Limb (tissue), 2 donors: ENCODE results near the gene ZNF799.
"Not testable (repeated sequence)": the region's sequence is repeated elsewhere in the genome, so short reads cannot be mapped to it uniquely, and the experiment has no call there.

Source experiments
- DNase-seq, 2 donors: peaks; one replicate each; pipeline ENCODE4 v3.0.0-alpha.2; 2016; ENCODE audit errors: extremely low spot score in 2 of 2

The ZNF799 gene

GRCh38 chr19:12400633-12401502, at the start of gene ZNF799:
TSS of gene ZNF799 (minus strand) at chr19:12401271. CDS start at chr19:12401070, 201 bp downstream.
- DNase-seq: peak; percentile 94 to 96

GRCh38 chr19:12450844-12451243, 49.8 kb upstream of the ZNF799 start:
- DNase-seq: no peak

- DNase-seq: no peak
These were observed 47.7 kb upstream of the ZNF799 start for GRCh38 chr19:12448808-12449207.

GRCh38 chr19:12440541-12441316, 39.7 kb upstream of the ZNF799 start, which contains the start of gene ZNF443:
TSS of gene ZNF443 (minus strand) at chr19:12441021. CDS start at chr19:12440914, 107 bp downstream.
- DNase-seq: peak; percentile 95 to 100

- DNase-seq: peak in 1 of 2 donors; percentile 29
These were observed 38.8 kb upstream of the ZNF799 start for GRCh38 chr19:12439686-12440540.

GRCh38 chr19:12430726-12431299, 29.7 kb upstream of the ZNF799 start:
- DNase-seq: not testable (repeated sequence)

- no peak for DNase-seq
These were observed 24.8 kb upstream of the ZNF799 start for GRCh38 chr19:12425888-12426274.

GRCh38 chr19:12425236-12425887, 24.3 kb upstream of the ZNF799 start:
- DNase-seq: no peak

- DNase-seq: not testable (repeated sequence)
These were observed 16.2 kb upstream of the ZNF799 start for GRCh38 chr19:12417273-12417672.

GRCh38 chr19:12411893-12412292, 10.8 kb upstream of the ZNF799 start:
- no peak for DNase-seq

- peak in 1 of 2 donors; percentile 19 for DNase-seq
These were observed 1.0 kb downstream of the ZNF799 start for GRCh38 chr19:12399901-12400632.

- DNase-seq: not testable (repeated sequence)
These were observed 9.9 kb downstream of the ZNF799 start for GRCh38 chr19:12391148-12391547.

- not testable (repeated sequence) for DNase-seq
These were observed 14.7 kb downstream of the ZNF799 start for GRCh38 chr19:12386365-12386764.

GRCh38 chr19:12380444-12380737, 20.7 kb downstream of the ZNF799 start:
- no peak for DNase-seq

GRCh38 chr19:12379732-12380443, 21.2 kb downstream of the ZNF799 start:
- no peak for DNase-seq

- no peak for DNase-seq
These were observed 27.0 kb downstream of the ZNF799 start for GRCh38 chr19:12374026-12374425.

- peak; percentile 95 for DNase-seq
These were observed 35.6 kb downstream of the ZNF799 start, which contains the start of gene ZNF442 for GRCh38 chr19:12365236-12366162. TSS of gene ZNF442 (minus strand) at chr19:12365683. CDS start at chr19:12363631, 2,052 bp downstream.
